HG03457 (cell line): ENCODE data around the gene SLC22A23.
A peak's percentile ranks its signal among the peaks of the same experiment; 100 is the strongest.

ENCODE experiments used
- ATAC-seq: cut with Tn5 transposase; IDR thresholded peaks from one replicate; pipeline ENCODE4 v1.9.1; 2021; ENCODE audit warnings: moderate number of reproducible peaks; ENCODE audit not compliant: unreplicated experiment

Gene SLC22A23

DNA sequence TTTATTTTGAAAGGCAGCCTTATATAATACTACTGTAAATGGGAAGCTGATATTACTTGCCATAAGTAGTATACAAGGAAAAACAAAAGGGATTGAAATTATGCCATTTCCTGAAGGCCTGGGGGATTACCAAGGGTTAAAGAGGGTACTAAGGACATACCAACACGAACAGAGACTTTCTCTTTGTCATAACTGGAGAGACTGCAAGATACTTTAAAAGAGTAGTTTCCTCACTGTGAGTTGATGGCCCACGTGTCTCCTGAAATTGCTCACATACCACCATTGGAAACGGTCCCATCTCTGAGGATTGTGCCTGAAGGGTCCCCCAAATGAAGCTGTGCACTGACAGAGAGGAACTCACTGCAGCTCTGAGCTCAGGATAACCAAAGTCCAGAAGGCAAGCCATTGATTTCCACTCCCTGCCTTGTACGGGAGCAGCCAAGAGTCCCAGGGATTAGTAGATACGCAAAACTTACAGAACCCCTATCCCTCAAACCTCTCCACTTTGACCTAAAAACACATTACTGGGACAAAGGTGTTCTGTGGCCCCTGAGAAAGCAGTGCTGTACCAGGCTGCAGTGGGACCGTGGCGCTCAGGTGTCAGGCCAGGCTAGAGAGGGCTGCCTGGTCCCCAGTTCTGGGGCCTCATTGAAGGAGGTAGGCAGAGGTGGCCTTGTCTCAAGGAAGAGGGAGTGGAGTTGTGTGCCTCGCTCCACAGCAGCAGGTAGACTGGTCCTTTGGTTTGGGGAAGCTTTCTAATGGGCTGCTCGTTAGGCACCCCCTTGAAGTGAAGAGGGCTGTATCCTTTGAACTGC, 182.9 kb downstream of the SLC22A23 start:
- no peak for ATAC-seq

DNA sequence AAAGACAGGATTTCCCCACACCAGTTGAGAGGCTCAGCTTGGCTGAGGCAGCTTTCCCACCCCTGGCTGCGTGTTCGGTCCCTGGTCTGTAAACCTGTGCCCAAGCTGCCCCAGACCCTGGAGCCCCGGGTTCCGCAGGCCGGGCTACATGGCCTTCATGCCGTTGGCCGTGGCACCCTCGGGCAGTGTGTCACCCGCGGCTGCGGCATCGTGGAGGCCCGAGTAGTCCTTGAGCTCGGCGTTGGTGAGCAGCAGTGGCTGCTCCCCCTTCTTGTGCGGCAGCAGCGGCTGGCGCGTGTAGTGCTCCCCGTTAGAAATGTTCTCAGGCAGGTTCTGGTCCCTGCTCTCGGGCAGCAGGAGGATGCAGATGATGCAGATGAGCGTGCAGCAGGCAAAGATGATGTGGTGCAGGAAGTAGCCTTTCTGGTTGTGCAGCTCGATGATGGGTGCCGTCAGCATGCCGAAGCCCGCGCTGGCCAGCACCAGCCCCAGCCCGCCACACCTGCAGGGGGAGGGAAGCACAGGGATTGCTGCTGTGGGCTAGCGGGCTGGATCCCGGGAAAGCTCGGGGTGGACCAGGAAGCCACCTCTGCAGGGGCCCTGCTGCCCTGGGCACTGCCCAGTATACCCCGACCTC, 183.8 kb downstream of the SLC22A23 start:
- ATAC-seq, result no peak

DNA sequence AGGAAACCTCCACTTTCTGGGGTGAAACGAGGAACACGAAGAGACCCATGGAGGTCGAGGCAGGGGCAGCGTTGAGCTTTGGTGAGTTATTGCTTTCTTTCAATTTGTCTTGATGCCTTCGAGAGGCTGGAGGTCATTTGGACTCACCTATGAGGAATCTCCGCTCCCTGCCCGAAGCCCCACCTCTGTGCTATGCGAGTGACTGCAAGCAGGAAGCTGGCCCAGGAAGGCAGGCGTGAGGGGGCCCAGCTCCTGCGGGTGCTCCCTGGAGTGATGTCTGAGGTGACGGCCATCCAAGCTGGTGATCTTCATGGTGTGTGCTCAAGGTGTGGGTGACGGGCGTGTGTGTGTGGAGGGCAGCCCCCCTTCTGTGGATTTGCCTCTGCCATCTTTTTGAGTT, 185.1 kb downstream of the SLC22A23 start:
- no peak for ATAC-seq

DNA sequence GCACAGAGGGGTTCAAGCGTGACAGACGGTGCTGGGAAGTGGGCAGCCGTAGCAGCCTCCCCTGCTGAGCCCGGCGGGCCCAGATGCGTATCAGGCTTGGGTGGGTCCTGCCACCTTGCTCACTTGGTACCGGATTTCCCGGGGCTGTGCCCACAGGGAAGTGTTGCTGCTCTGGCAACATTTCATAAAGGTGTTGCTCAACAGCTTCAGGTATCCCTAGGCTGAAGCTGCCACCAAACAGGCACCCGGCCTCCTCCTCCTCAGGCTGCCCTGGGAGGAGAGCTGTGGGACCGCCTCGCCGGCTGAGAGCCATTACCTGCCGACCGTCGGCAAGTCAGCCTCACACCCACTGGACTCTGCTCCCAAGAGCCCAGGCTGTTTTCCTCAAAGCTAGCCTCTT, 186.6 kb downstream of the SLC22A23 start:
- no peak for ATAC-seq

DNA sequence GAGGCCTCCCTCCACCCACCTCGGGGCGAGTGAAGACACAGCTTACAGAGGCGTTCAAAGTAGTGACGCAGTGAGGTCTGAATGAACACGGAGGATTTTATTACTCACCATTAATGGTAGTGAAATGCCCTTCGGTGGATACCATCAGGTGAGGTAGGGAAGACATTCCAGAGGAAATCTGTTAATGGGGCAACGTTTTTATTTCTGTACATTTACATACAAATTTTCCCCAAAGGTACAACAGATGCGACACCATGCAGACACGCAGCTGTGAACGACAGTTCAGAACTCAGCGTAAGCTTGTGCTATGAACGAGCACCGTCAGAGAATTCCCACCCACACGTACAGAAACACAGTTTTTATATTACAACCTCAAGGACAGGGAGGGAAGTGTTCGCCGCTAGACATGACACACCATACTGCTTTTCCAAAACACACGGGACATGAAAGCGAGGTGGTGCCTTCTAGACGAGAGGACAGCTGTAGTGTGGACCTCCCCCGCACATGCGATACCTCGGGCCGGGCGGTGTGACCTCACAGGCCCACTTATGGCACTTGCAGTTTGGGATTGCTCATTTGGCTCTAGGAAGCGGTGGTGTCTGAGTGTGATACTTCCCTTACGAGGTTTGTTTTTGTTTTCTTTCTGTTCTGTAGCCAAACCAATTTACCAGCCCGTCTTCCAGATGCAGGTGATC, 187.4 kb downstream of the SLC22A23 start:
- no peak for ATAC-seq

DNA sequence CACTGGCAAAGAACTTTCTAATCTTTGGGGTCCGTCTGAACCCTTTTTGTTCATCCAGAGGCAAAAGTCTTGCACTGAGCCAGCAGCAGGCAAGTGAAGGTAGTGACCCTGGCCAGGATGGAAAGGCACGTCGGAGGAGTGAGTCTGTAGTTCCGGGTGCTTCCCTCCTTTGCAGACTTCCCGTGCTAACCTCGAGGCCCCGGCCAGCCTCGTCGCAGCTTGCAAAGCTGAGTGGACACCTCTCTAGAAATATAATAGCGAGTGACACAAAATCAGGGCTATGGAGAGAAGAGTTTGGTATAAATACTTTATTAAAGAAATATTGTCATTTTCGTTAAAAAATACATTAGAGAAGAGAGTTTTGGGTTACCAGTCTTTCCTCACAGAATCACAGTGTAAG, 188.2 kb downstream of the SLC22A23 start:
- no peak for ATAC-seq

DNA sequence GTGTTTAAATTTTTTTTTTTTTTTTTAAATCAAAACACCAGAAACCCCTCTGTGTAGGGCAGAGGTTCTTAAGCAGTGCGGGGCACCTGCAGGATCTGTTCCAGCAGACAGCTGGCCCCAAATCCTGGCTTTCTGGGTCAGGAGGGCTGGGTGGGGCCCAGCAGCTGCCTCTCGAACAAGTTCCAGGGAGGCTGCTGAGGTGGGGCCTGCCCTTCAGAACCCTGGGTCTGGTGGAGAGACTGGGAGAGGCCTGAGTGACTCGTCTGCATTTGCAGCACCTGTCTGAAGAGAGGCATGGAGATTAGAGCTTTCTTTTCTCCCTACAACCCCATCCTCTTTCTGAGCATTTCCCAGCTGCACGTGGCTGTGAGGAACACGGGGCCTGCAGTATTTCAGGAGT, 189.7 kb downstream of the SLC22A23 start:
- ATAC-seq, result no peak

DNA sequence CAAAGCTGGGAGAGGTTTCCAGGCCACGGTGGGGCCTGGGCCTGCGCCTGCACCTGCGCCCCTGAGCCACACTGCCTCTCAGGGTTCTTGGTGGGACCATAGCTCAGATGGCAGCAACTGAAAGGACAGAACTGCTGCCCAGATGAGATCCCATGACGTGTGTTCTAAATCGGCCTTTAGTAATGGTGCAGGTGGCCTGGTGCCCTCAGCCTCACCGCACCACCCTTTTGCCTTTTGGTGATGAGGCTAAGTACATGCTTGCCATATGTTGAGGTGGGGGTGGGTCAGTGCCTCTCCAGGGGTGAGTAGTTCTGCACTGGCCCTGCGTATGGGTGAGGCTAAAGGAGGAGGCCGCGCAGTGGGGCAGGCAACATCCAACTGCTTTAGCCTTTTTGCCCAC, 190.7 kb downstream of the SLC22A23 start:
- no peak for ATAC-seq

DNA sequence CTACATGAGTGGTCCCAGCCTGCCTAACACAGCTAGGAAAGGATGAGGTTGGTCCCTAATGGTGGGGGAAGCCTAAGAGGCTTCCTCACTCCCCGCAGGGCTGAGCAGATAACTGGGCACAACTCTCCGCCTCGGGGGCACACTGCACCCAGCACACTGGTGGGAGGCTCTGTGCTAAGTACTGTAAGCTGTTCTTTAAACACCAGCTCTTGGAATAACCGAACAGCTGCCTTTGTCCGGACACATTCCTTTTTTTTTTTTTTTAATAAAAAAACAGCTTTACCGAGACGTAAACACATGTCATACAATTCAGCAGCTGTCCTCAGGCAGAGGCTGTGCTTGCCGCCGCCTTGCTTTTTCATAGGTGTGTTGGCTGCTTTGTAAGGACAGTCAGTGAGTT, 191.2 kb downstream of the SLC22A23 start:
- no peak for ATAC-seq

DNA sequence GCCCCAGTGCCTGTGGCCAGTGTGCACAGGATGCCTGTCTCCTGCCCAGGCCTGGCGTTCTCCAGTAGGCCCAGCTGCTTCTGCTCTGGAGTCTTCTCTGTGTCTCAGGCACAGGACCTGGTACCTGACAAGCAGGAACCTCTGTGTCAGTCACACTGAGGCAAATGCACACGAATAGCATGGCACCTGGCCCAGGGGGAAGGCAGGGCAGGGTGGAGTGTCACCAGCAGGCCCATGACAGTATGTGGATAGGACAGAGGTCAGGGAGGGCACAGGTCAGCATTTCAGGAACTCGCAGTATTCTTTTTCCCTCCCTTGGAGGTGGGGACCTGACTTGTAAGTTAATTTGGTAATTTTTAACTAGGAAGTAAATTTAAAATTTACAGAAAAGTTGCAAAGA, 192.5 kb downstream of the SLC22A23 start:
- ATAC-seq, result no peak

DNA sequence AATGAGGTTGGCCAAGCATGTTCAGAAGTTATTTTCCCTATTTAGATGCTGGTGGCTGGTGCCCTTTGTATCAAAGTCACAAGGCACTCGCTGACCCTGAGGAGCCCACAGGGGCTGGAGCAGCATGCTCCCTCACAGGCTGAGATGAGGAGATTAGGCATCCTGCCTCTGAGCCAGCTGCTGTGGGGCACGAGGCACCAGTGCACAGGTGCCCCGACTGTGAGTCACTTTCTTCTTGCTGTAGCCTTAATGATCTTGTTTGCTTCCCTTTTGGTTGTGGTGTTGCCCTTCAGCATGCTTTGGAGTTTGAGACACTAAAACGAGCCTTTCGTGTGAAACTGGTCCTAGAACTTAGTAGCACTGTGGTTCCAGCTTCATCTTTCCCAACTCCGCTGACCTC, 193.8 kb downstream of the SLC22A23 start:
- no peak for ATAC-seq

DNA sequence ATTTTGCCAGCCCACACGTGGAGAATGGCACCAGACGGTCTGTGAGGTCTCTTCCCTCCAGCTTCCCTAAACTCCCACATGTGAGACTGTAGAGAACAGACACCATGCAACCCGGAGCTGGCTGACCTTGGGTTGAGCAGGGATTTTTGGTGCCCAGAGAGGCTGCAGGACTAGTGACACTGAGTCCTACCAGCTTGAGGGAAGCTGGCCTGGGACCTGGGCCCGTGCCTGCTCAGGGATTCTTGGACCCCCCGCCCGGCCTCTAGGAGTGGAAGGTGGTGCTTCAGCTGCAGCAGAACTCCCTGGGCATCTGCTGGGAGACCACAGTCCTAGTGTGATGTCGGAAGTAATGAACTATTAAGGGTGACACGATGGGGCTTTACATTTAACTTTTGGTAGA, 194.9 kb downstream of the SLC22A23 start:
- no peak for ATAC-seq

DNA sequence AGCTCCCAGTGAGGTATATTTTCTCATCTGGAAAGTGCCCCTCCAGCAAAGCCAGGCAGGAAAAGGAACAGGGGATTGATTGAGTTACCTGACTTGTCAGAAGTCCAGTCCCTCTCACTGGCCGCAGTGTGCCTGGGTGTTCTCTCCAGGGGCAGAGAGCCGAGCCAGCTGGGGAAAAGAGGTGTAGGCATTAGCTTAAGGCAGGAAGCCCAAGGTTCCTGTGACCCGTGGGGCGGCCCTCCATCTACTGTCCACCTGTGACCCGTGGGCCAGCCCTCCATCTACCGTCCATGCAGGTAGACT, 195.4 kb downstream of the SLC22A23 start:
- ATAC-seq, result no peak

DNA sequence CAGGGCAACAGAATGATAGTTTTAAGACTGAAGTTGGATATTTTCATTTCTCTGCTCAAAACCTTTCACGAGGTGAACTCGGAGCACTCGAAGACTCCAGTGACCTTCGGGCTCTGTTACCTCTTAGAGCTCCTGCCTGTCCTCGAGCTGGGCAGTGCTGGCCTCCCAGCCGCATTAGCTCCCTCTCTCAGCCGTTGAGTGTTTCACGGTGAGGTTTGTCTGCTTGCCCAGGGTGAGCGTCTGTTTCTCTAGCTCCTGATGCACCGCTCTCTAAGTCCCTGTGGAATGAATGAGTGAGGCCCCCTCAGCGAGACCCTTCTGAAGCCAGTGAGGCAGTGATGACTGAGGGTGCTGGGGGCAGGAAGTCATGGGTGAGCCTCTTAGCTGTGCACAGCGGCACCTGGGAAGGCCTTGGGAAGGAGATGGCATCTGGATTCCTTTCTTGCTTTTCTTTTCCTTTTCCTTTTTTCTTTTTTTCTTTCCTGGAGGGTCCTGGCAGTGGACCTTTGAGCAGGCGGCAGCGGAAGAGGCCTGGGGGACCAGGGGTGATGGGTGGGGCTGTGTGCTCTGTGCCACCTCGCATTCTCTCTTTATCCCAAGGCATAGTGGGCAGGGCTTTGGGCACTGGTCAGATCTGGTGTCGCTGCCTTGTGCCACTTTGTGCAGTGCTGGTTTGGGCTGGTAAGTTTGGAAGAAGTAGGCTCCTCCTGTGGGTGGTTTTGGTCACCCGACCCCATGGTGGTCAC, 195.9 kb downstream of the SLC22A23 start:
- no peak for ATAC-seq

DNA sequence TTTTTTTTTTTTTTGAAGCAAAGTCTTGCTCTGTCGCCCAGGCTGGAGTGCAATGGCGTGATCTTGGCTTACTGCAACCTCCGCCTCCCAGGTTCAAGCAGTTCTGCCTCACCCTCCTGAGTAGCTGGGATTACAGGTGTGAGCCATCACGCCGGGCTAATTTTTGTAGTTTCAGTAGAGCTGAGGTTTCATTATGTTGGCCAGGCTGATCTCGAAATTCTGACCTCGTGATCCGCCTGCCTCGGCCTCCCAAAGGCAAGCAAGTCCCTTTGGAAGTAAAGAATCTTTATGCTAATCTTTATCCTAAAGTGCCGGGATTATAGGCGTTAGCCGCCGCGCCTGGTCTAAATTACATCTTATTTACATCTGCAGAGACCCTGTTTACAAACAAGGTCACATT, 196.6 kb downstream of the SLC22A23 start:
- no peak for ATAC-seq

DNA sequence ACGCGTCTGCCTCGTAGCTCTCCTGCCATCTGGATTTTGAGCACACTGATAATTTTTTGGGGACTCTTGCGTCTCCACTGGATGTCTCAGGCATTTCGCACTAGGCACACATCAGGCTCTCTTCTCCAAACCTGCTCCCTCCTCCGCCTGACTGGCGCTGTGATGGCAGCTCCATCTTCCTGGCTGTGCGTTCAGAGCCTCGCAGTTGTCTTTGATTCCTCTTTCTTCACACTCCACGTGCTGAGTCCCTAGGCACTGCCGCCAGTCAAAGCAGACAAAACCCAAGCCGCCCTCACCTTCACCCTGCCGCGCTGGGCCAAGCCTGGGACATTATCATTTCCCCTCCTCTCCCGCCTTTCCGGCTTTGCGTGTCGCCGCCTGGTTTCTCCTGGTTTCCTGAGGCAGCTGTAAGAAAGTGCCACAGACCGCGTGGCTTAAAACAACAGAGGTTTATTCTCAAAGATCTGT, 197.3 kb downstream of the SLC22A23 start:
- ATAC-seq, result peak; percentile 24

DNA sequence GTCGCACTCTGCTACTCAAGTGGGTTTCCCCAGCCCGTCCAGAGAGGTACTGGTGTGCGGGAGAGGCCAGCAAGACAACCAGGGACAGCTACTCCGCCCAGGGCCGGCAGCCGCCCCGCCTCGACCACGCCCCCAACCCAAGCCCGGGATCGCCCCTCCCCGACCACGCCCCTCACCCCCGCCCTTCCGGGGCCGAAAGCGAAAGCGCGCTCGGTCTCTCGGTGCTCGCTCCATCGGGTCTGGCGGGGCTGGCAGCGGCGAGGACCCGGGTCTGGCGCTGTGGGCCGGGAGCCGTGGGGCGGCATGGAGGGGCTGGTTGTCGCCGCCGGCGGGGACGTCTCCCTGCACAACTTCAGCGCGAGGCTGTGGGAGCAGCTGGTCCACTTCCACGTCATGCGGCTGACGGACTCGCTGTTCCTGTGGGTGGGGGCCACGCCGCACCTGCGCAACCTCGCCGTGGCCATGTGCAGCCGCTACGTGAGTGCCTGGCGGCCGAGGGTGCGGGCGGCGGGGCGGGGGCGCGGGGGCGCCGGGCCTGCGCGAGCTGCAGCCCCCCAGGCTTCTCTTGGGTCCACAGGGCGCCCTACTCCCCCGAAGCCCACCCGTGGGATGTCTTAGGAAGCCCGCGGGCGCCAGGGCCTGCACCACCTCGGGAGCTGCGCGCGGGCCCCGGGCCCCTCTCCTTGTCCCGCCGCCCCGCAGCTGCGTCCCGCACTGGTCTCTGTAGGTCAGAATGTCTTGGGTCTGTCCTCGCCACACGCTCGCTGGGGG, 197.9 kb downstream of the SLC22A23 start, which contains the start of gene PSMG4:
TSS of gene PSMG4 (plus strand) at position 228 of the 771 bp plus-strand sequence. CDS start at position 304, 76 bp downstream.
- peak; percentile 53 for ATAC-seq

DNA sequence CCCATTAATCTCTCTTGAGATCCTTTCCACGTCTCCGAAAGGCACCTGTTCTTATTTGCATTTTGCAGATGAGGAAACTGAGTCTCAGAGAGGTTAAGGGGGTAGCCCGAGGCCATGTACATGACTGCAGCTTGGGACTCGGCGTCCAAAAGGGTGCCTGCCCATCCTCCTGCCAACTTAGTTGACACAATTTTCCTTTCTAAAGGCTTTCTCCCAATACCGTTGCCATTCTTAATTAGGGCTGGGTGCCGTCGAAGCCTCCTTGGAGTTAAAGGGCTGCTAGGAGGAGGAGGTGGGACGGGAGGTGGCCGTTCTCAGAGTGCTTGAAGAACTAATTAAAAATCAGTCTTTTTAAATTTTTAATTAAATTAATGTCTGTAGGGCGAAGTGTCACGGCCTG, 198.6 kb downstream of the SLC22A23 start:
- no peak for ATAC-seq

DNA sequence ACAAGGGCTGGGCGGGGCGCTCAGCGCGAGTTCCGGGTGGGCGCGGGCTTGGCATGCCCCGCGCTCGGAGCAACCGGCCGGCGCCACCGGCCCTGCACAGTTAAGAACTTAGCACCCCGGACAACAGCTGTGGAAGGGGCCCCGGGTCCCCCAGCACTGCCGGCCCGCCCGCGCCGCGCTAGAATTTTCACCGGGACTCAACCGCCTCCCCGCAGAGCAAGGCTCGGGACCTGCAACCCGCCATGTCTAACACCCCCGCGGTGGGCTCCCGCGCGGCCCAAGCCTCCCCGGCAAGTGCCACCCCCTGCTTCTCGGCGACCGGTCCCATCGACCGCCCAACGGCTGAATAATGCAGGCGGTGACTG, 203.3 kb downstream of the SLC22A23 start:
- no peak for ATAC-seq

DNA sequence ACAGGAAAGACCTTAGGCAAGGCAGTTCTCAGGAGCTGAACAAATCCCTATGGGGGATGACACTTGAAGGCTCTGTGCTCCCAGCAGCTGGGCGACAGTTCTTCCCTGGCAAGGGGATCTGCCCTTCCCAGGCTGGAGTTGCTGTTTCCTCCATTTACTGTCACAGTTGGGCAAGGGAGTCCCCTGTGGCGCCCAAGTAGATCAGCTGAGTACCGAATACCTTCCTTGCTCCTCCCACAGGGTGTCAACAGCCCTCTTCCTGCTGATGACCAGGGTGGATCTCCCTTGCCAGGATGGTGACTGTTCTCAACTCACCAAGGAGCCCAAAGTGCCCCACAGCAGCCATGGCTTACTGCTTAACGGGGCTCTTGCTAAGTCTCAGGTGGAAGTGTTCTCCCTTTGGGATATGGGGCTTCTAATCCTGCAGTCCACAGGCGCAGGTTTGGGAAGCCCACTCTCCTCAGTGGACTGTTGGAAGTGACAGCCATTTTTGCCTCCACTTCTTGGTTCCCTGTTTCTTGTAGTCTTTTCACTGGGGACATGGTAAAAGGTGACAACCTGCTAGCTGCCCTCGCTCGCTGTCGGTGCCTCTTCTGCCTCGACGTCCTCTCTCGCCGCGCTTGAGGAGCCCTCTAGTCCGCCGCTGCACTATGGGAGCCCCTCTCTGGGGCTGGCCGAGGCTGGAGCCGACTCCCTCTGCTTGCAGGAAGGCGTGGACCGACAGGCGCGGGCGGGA, 203.8 kb downstream of the SLC22A23 start:
- ATAC-seq, result no peak
